Thoracic aorta (tissue), 2 donors: Measurements from ENCODE around the gene FREM1. TPM values are rescaled to one million over a fixed set of nuclear protein-coding genes. Genes with fewer than 3 reads are reported as not detected.

ENCODE experiments used
- ATAC-seq: fragments of 150-250 bp; one replicate; pipeline ENCODE4 v1.8.0; 2017; ENCODE audit warnings: low read depth; ENCODE audit not compliant: insufficient number of reproducible peaks, low FRiP score
- DNase-seq: peaks from one replicate; pipeline ENCODE4 v3.0.0-alpha.2; 2020; ENCODE audit warnings: low spot score
- H3K27ac ChIP-seq, 2 donors: fragments of 200-600 bp; sonication (generic); 1 replicate in 1 of 2; 2 replicates in 1 of 2; pipeline ENCODE4 v1.5.1; 2016; ENCODE audit warnings: mild to moderate bottlenecking in 2 of 2, moderate library complexity in 2 of 2
- H3K27me3 ChIP-seq: fragments of 200-600 bp; sonication (generic); replicated peaks from 2 replicates; pipeline ENCODE4 v1.6.0; 2016; ENCODE audit warnings: mild to moderate bottlenecking; ENCODE audit not compliant: insufficient read depth
- H3K36me3 ChIP-seq: fragments of 200-600 bp; sonication (generic); one replicate; pipeline ENCODE4 v1.5.1; 2016
- H3K4me1 ChIP-seq, 2 donors: fragments of 200-600 bp; sonication (generic); 1 replicate in 1 of 2; 2 replicates in 1 of 2; pipeline versions ENCODE4 v1.5.1 to v1.6.0; 2016; ENCODE audit warnings: low read depth in 2 of 2, mild to moderate bottlenecking in 1 of 2; ENCODE audit not compliant: control insufficient read depth in 1 of 2
- H3K4me3 ChIP-seq: fragments of 200-600 bp; sonication (generic); 2 replicates; pipeline ENCODE4 v1.5.1; 2016; ENCODE audit warnings: mild to moderate bottlenecking
- H3K9me3 ChIP-seq: fragments of 200-600 bp; sonication (generic); 2 replicates; pipeline ENCODE4 v1.5.1; 2016
- total RNA-seq, 2 donors: library from RNA; depleted of rRNA; stranded (reverse); fragments of >200 nt; gene quantifications; one replicate each; pipeline versions ENCODE4 v1.1.0 to v1.2.3, GENCODE V29; 2016
- TF ChIP-seq, protein P1 (sequence below): fragments of 200-600 bp; sonication (generic); IDR thresholded peaks from one replicate; pipeline ENCODE4 v1.5.1; 2019; ENCODE audit warnings: antibody characterized with exemption

The FREM1 gene
- total RNA-seq, 2 donors from 2014 or later: 9.9 to 24.8 TPM

GRCh38 chr9:14704281-14704680, 205.9 kb downstream of the FREM1 start:
- no peak for ATAC-seq
- Histone ChIP-seq H3K4me1 (no peaks in the 10 kb centered on the region), H3K4me3 (no peak overlapping the region), H3K36me3 (no peaks in the 10 kb centered on the region), H3K27ac (no peak overlapping the region), H3K9me3 (peaks cover 11% of the 10 kb centered on the region), H3K27me3 (no peaks in the 10 kb centered on the region)
- TF ChIP-seq, protein P1, sequence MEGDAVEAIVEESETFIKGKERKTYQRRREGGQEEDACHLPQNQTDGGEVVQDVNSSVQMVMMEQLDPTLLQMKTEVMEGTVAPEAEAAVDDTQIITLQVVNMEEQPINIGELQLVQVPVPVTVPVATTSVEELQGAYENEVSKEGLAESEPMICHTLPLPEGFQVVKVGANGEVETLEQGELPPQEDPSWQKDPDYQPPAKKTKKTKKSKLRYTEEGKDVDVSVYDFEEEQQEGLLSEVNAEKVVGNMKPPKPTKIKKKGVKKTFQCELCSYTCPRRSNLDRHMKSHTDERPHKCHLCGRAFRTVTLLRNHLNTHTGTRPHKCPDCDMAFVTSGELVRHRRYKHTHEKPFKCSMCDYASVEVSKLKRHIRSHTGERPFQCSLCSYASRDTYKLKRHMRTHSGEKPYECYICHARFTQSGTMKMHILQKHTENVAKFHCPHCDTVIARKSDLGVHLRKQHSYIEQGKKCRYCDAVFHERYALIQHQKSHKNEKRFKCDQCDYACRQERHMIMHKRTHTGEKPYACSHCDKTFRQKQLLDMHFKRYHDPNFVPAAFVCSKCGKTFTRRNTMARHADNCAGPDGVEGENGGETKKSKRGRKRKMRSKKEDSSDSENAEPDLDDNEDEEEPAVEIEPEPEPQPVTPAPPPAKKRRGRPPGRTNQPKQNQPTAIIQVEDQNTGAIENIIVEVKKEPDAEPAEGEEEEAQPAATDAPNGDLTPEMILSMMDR: no peak
- no peak for DNase-seq

GRCh38 chr9:14702200-14702720, 208.0 kb downstream of the FREM1 start:
- DNase-seq: no peak
- H3K27me3 ChIP-seq: no peaks in the 10 kb centered on the region
- no peak for ATAC-seq
- no peaks in the 10 kb centered on the region for H3K4me1 ChIP-seq
- peaks cover 11% of the 10 kb centered on the region for H3K9me3 ChIP-seq
- no peak overlapping the region for H3K4me3 ChIP-seq
- TF ChIP-seq, protein P1: no peak
- H3K27ac ChIP-seq: no peak overlapping the region
- no peaks in the 10 kb centered on the region for H3K36me3 ChIP-seq

DNA sequence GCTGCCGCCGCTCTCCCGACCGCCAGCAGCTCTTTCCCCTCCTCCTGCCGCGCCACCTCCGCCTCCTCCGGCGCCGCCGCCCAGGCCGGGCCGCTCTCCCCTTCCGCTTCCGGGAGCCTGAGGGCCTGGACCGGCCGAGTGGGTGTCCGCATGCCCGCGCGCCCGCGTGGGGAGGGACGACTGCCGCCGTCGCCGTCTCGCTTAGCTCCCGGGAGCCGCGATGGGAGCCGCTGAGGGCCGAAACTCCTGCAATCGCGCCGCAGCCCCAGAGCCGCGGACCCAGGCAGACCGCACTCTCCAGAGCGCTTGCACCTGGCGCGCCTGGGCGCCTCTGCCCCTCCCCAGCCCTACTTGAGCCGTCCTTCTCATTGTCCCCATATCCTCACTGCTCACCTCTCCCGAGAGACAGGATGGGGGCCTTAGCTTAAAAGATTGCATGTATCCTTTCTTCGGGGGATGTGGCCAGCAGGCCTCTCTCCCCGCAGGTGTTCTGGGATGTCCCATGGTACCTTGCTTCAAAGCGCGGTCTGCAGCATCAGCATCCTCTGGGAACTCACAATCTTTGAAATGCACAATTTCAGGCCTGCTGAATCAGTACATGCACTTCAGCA, 216.9 kb downstream of the FREM1 start, which contains the start of gene ZDHHC21:
Gene ZDHHC21, minus strand, starts transcription at position 182 of the 611 bp plus-strand sequence. CDS start 19,092 bp downstream, outside the sequence.
- Histone ChIP-seq H3K27ac (peak within 1 kb of the TSS in 1 of 2 donors; percentile 3), H3K4me1 (peaks cover 12 to 14% of the 10 kb centered on the region in 2 donors), H3K36me3 (no peaks in the 10 kb centered on the region), H3K4me3 (peak within 1 kb of the TSS; percentile 82), H3K9me3 (no peaks in the 10 kb centered on the region), H3K27me3 (no peaks in the 10 kb centered on the region)
- ATAC-seq (peak; percentile 46), DNase-seq (no peak)
- TF ChIP-seq, protein P1: no peak

GRCh38 chr9:14692470-14693250, 217.6 kb downstream of the FREM1 start:
- TF ChIP-seq, protein P1: no peak
- DNase-seq (no peak), ATAC-seq (no peak)
- Histone ChIP-seq H3K27ac (no peak overlapping the region), H3K36me3 (peaks cover 2% of the 10 kb centered on the region), H3K9me3 (no peaks in the 10 kb centered on the region), H3K4me3 (peak overlapping the region; percentile 82), H3K4me1 (peaks cover 12 to 14% of the 10 kb centered on the region in 2 donors), H3K27me3 (no peaks in the 10 kb centered on the region)
